SK-N-SH (cell line): ENCODE measurements around the gene CHD8. TPM values are rescaled to one million over a fixed set of nuclear protein-coding genes. Genes with fewer than 3 reads are reported as not detected.
A peak's percentile ranks its signal among the peaks of the same experiment; 100 is the strongest.

ENCODE experiments used
- CTCF ChIA-PET: fragments of 300-600, 350-600 bp; formaldehyde crosslinking; extraction: SDS; loops from one replicate; lab custom pipeline; 2021; lab: Yijun Ruan, JAX
- POLR2A ChIA-PET: fragments of 350-600 bp; sonication (Branson Sonifier 250); formaldehyde crosslinking; extraction: SDS; loops from one replicate; lab custom pipeline; 2020; ENCODE audit warnings: antibody characterized with exemption, inconsistent platforms; lab: Yijun Ruan, JAX
- DNase-seq: peaks from one replicate; pipeline ENCODE4 v3.0.0; 2012
- H2AFZ ChIP-seq: fragments of 200-600 bp; sonication (generic); 2 replicates; pipeline ENCODE4 v1.8.1; 2016; ENCODE audit warnings: antibody characterized with exemption, mild to moderate bottlenecking, low read depth
- H3F3A ChIP-seq: fragments of 200-600 bp; sonication (generic); replicated peaks from 2 replicates; pipeline ENCODE3; 2016; ENCODE audit warnings: antibody characterized with exemption, mild to moderate bottlenecking; ENCODE audit not compliant: insufficient read depth
- H3K27ac ChIP-seq, 2 experiments: fragments of 200-500 bp in 1 of 2; fragments of 200-600 bp in 1 of 2; sonication (Bioruptor generic) in 1 of 2; sonication (generic), shearing (Covaris generic) in 1 of 2; 2 replicates each; pipeline versions ENCODE4 v1.5.1 to v1.6.1; 2014 to 2016; ENCODE audit warnings: low read depth in 2 of 2, inconsistent platforms in 1 of 2, low read length in 1 of 2, mild to moderate bottlenecking in 1 of 2, mixed read lengths in 1 of 2
- H3K27me3 ChIP-seq: fragments of 200-600 bp; sonication (generic), shearing (Covaris generic); 2 replicates; pipeline ENCODE4 v1.6.1; 2016; ENCODE audit warnings: mixed run types; ENCODE audit not compliant: insufficient read depth
- H3K36me3 ChIP-seq, 2 experiments: fragments of 200-500 bp in 1 of 2; fragments of 200-600 bp in 1 of 2; sonication (Bioruptor generic) in 1 of 2; sonication (generic) in 1 of 2; replicated peaks in 1 of 2; 2 replicates each; pipeline versions ENCODE3 to v1.5.1; 2014 to 2016; ENCODE audit warnings: low read length in 1 of 2, mild to moderate bottlenecking in 1 of 2; ENCODE audit not compliant: insufficient read depth in 2 of 2, control insufficient read depth in 1 of 2
- H3K4me1 ChIP-seq, 2 experiments: fragments of 200-500 bp in 1 of 2; fragments of 200-600 bp in 1 of 2; sonication (Bioruptor generic) in 1 of 2; sonication (generic), shearing (Covaris generic) in 1 of 2; 2 replicates each; pipeline versions ENCODE4 v1.5.1 to v1.6.1; 2014 to 2016; ENCODE audit warnings: low read depth in 1 of 2, low read length in 1 of 2, mixed run types in 1 of 2; ENCODE audit not compliant: insufficient read depth in 2 of 2, control insufficient read depth in 1 of 2
- H3K4me2 ChIP-seq: fragments of 200-600 bp; sonication (generic), shearing (Covaris generic); 2 replicates; pipeline ENCODE4 v1.6.1; 2017; ENCODE audit warnings: mixed run types
- H3K4me3 ChIP-seq, 2 experiments: fragments of 200-500 bp in 1 of 2; fragments of 200-600 bp in 1 of 2; sonication (Bioruptor generic) in 1 of 2; sonication (generic), shearing (Covaris generic) in 1 of 2; 2 replicates each; pipeline versions ENCODE4 v1.5.1 to v1.8.1; 2014 to 2016; ENCODE audit warnings: low read depth in 2 of 2, inconsistent platforms in 1 of 2, low read length in 1 of 2, mild to moderate bottlenecking in 1 of 2, mixed read lengths in 1 of 2, moderate library complexity in 1 of 2
- H3K79me2 ChIP-seq: fragments of 200-600 bp; sonication (generic); 2 replicates; pipeline ENCODE4 v1.8.1; 2017; ENCODE audit warnings: mild to moderate bottlenecking; ENCODE audit not compliant: insufficient read depth
- H3K9ac ChIP-seq: fragments of 200-600 bp; sonication (generic); 2 replicates; pipeline ENCODE4 v1.6.1; 2017; ENCODE audit warnings: mixed run types
- H3K9me2 ChIP-seq: fragments of 200-600 bp; sonication (generic); 2 replicates; pipeline ENCODE4 v1.6.1; 2017; ENCODE audit warnings: mixed run types
- H3K9me3 ChIP-seq: fragments of 200-600 bp; sonication (generic); 2 replicates; pipeline ENCODE4 v1.6.1; 2017; ENCODE audit warnings: mixed run types, mild to moderate bottlenecking, moderate library complexity
- H4K20me1 ChIP-seq: fragments of 200-600 bp; sonication (generic); 2 replicates; pipeline ENCODE4 v1.6.1; 2017; ENCODE audit warnings: mild to moderate bottlenecking, mixed run types; ENCODE audit not compliant: insufficient read depth
- CHD2 ChIP-seq: fragments of 150-350 bp; IDR thresholded peaks from 2 replicates; pipeline ENCODE4 v1.6.1; 2018; ENCODE audit warnings: low read length; ENCODE audit not compliant: partially characterized antibody
- FOXM1 ChIP-seq: IDR thresholded peaks from 2 replicates; pipeline ENCODE4 v1.4.0; 2012; ENCODE audit warnings: low read depth, mild to moderate bottlenecking
- JUND ChIP-seq: IDR thresholded peaks from 2 replicates; pipeline ENCODE4 v1.4.0; 2012
- SMC3 ChIP-seq: IDR thresholded peaks from 2 replicates; pipeline ENCODE4 v1.6.1; 2012; ENCODE audit warnings: low read depth, low read length, improper control_type of control experiment
- TAF1 ChIP-seq: IDR thresholded peaks from 2 replicates; pipeline ENCODE4 v1.6.1; 2012; ENCODE audit warnings: low read depth, mild to moderate bottlenecking, low read length, moderate library complexity, borderline replicate concordance
- TCF12 ChIP-seq: IDR thresholded peaks from 2 replicates; pipeline ENCODE4 v1.4.0; 2012
- TEAD4 ChIP-seq: IDR thresholded peaks from 2 replicates; pipeline ENCODE4 v1.4.0; 2012; ENCODE audit warnings: mild to moderate bottlenecking, borderline replicate concordance; ENCODE audit not compliant: insufficient read depth
- YY1 ChIP-seq: IDR thresholded peaks from 2 replicates; pipeline ENCODE4 v1.4.0; 2012; ENCODE audit warnings: low read depth, mild to moderate bottlenecking
- WGBS: methylation state at CpG from one replicate; pipeline ENCODE4 v1.1.6; 2017; ENCODE audit warnings: low lambda C conversion rate; 5-methylcytosine and 5-hydroxymethylcytosine counted together
- polyA plus RNA-seq, 3 experiments: library from polyadenylated mRNA; depleted of rRNA; stranded (reverse); fragments of >200 nt; gene quantifications; 2 replicates each; pipeline ENCODE4 v1.2.3, GENCODE V29; 2012
- TF ChIP-seq, protein P1 (sequence below): IDR thresholded peaks from 2 replicates; pipeline ENCODE4 v1.4.0; 2012; ENCODE audit warnings: low read depth, borderline replicate concordance

Gene CHD8
- polyA plus RNA-seq, 1 of the 3 experiments (the other 2 are of a cell fraction) = 25.3 TPM

DNA sequence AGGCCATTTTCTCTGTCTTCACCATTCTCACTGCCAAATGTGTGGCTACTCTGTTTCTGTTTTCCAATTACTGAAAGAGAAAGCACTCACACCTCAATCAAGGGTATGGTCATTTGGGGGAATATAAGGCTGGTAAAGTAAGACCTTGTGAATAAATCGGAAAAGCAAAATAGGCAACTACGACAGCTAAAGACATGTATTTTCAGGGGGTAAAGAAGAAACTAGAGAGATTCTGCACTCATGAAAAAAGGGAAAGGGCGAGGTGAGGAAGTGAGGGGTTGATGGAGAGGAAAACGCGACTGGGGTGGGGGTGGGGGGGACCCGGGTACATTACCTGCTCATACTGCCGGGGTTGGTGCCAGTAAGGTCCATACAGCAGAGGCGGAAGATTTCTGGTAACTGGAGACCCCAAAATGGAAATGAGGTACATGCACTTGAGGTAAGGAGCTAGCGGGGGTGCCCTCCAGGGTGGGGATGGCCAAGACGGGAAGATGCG, 19.3 kb downstream of the CHD8 start:
- peak overlapping the region; percentile 74 for H3K9ac ChIP-seq
- CTCF ChIA-PET = interaction anchor here (1.7 kb wide), 1 partner anchor 19 kb away, joined by 11 read pairs; the partner anchor contains the start of gene CHD8
- H3F3A ChIP-seq = peaks cover 7% of the 10 kb centered on the region
- peaks cover 2% of the 10 kb centered on the region; the same call in 1 of the 2 replicates for H4K20me1 ChIP-seq
- H3K4me1 ChIP-seq = peaks cover 6% of the 10 kb centered on the region in 2 experiments; a peak in 3 of 4 replicates
- peak overlapping the region; percentile 58 to 73 for H3K4me3 ChIP-seq
- TF ChIP-seq SMC3 (no peak), TEAD4 (no peak)
- WGBS = 4% methylated on average over 11 of the region's 11 CpGs
- no peaks in the 10 kb centered on the region for H3K9me3 ChIP-seq
- peak overlapping the region; percentile 69 to 85; a peak in 3 of 4 replicates for H3K27ac ChIP-seq
- H3K36me3 ChIP-seq = peaks cover 14 to 24% of the 10 kb centered on the region in 2 experiments
- no peaks in the 10 kb centered on the region for H3K27me3 ChIP-seq
- H3K9me2 ChIP-seq = no peaks in the 10 kb centered on the region
- peak overlapping the region; percentile 48; the same call in 1 of the 2 replicates for H2AFZ ChIP-seq
- H3K79me2 ChIP-seq = peaks cover 94% of the 10 kb centered on the region
- no peak for DNase-seq
- H3K4me2 ChIP-seq = peak overlapping the region; percentile 82
- POLR2A ChIA-PET = interaction anchor here (0.5 to 2.1 kb wide), 6 partner anchors 19 to 151 kb away, joined by 3 to 29 read pairs (median 4); partner anchors contain the start of genes CHD8, METTL3 and RAB2B

DNA sequence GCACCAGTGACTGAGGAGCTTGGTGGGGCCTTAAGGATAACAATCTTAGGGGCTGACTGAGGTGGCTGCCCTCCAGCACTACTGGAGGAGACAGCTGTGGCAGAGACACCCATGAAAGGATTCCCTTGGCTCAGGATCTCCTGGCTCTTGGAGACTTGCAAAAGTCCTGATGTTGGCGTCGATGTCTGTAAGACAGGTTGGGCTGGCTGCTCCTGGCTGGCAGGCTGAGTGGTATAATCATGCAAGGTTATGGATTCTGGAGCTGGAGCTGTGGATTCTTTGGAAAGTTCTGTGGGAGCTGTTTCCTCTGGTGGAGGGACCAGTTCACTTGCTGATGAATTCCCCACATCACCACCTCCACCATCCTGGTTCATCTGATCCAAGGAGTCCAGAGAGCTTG, 24.8 kb downstream of the CHD8 start:
- Histone ChIP-seq H3K27me3 (no peaks in the 10 kb centered on the region), H3K79me2 (peaks cover 68% of the 10 kb centered on the region), H3K27ac (no peak overlapping the region), H3K36me3 (peaks cover 31 to 68% of the 10 kb centered on the region in 2 experiments), H3K4me2 (no peak overlapping the region), H3F3A (no peaks in the 10 kb centered on the region), H3K9me2 (no peaks in the 10 kb centered on the region), H3K4me1 (peaks cover 0 to 4% of the 10 kb centered on the region in 2 experiments; a peak in 2 of 4 replicates), H3K9ac (no peak overlapping the region), H3K9me3 (no peaks in the 10 kb centered on the region), H2AFZ (no peak overlapping the region), H3K4me3 (no peak overlapping the region), H4K20me1 (peaks cover 10% of the 10 kb centered on the region; the same call in 1 of the 2 replicates)
- CTCF ChIA-PET = no interaction called here
- no peak for TF ChIP-seq CHD2
- POLR2A ChIA-PET = no interaction called here
- no peak for DNase-seq
- WGBS = 100% methylated on average over 1 of the region's 2 CpGs

DNA sequence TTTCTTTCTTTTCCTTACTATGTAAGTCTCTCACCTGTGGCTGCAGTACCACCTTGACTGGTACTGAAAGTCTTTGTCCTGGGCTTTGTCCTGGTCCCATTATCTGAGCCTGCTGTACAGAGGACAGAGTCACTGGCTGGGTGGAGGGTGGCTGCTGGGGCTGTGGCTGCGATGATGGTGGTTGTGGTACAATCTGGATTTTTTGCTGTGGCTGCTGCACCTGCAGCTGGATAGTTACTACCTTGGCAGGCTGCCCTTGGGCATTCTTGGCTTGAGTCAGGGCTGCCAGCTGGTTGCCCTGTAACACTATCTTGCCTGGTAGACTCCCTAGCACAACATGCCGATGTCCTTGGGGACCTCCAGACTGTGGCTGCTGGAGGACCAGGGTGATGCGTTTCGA, 27.0 kb downstream of the CHD8 start:
- peaks cover 45 to 74% of the 10 kb centered on the region in 2 experiments for H3K36me3 ChIP-seq
- H3K27me3 ChIP-seq = no peaks in the 10 kb centered on the region
- no peaks in the 10 kb centered on the region for H3K4me1 ChIP-seq
- 96% methylated on average over 4 of the region's 4 CpGs for WGBS
- peaks cover 52% of the 10 kb centered on the region for H3K79me2 ChIP-seq
- H3K9me2 ChIP-seq = no peaks in the 10 kb centered on the region
- no peak overlapping the region for H2AFZ ChIP-seq
- H3K9ac ChIP-seq = no peak overlapping the region
- H3K4me2 ChIP-seq = no peak overlapping the region
- DNase-seq = no peak
- H4K20me1 ChIP-seq = peaks cover 10% of the 10 kb centered on the region; the same call in 1 of the 2 replicates
- ChIA-PET POLR2A (no interaction called here), CTCF (no interaction called here)
- H3F3A ChIP-seq = no peaks in the 10 kb centered on the region
- TF ChIP-seq, protein P1, sequence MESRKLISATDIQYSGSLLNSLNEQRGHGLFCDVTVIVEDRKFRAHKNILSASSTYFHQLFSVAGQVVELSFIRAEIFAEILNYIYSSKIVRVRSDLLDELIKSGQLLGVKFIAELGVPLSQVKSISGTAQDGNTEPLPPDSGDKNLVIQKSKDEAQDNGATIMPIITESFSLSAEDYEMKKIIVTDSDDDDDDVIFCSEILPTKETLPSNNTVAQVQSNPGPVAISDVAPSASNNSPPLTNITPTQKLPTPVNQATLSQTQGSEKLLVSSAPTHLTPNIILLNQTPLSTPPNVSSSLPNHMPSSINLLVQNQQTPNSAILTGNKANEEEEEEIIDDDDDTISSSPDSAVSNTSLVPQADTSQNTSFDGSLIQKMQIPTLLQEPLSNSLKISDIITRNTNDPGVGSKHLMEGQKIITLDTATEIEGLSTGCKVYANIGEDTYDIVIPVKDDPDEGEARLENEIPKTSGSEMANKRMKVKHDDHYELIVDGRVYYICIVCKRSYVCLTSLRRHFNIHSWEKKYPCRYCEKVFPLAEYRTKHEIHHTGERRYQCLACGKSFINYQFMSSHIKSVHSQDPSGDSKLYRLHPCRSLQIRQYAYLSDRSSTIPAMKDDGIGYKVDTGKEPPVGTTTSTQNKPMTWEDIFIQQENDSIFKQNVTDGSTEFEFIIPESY = no peak
- no peak for TF ChIP-seq YY1
- 0 out of 2 replicates have a peak, but pooled peaks have one; percentile 15 for TF ChIP-seq TCF12
- TF ChIP-seq FOXM1 = no peak
- TF ChIP-seq JUND = no peak
- TF ChIP-seq TAF1 = no peak
- no peak for TF ChIP-seq TEAD4
- H3K9me3 ChIP-seq = no peaks in the 10 kb centered on the region
- no peak overlapping the region for H3K27ac ChIP-seq
- no peak overlapping the region for H3K4me3 ChIP-seq
